Panc1 (cell line): ENCODE measurements around the gene RAB11FIP3.

Experiments used
- CTCF ChIP-seq: fragments of 450-650 bp; IDR thresholded peaks from 2 replicates; pipeline ENCODE4 v1.5.1; 2017; ENCODE audit warnings: mild to moderate bottlenecking
- POLR2AphosphoS5 ChIP-seq: IDR thresholded peaks from 2 replicates; pipeline ENCODE4 v1.6.1; 2012; ENCODE audit warnings: mild to moderate bottlenecking, low read depth, low read length, moderate library complexity
- SIN3A ChIP-seq: IDR thresholded peaks from 2 replicates; pipeline ENCODE4 v1.6.1; 2012; ENCODE audit warnings: low read depth, mild to moderate bottlenecking, low read length, moderate library complexity, borderline replicate concordance; ENCODE audit not compliant: insufficient read depth
- TCF7L2 ChIP-seq: IDR thresholded peaks from 2 replicates; pipeline ENCODE4 v1.6.1; 2011; ENCODE audit warnings: mild to moderate bottlenecking, low read depth, low read length, inconsistent platforms

GRCh38 chr16:534135-534534 lies 108.7 kb downstream of the RAB11FIP3 start:
- TF ChIP-seq SIN3A (no peak), CTCF (no peak), TCF7L2 (no peak), POLR2AphosphoS5 (no peak)
